CD8-positive, alpha-beta memory T cell (primary cell): ENCODE measurements around the gene ARHGAP8. TPM values are rescaled to one million over a fixed set of nuclear protein-coding genes. Genes with fewer than 3 reads are reported as not detected.
"Not testable (repeated sequence)": the region's sequence is repeated elsewhere in the genome, so short reads cannot be mapped to it uniquely, and the experiment has no call there.

Experiments
- CTCF ChIA-PET: fragments of 350-600 bp; sonication (Branson Sonifier 250); formaldehyde crosslinking; loops from one replicate; lab custom pipeline; 2021; ENCODE audit warnings: antibody characterized with exemption; lab: Charles Lee
- POLR2A ChIA-PET: fragments of 350-600 bp; sonication (Branson Sonifier 250); formaldehyde crosslinking; loops from one replicate; lab custom pipeline; 2021; ENCODE audit warnings: antibody characterized with exemption; lab: Charles Lee
- DNase-seq, 5 donors: peaks; one replicate each; pipeline versions ENCODE4 v3.0.0 to v3.0.0-alpha.2; 2020 to 2022; ENCODE audit warnings: mixed read lengths in 1 of 5
- H3K27ac ChIP-seq: one replicate; pipeline ENCODE4 v1.7.0; 2013; ENCODE audit warnings: low read depth, mild to moderate bottlenecking, low read length, moderate library complexity
- H3K27me3 ChIP-seq: 2 replicates; pipeline ENCODE4 v1.7.0; 2013; ENCODE audit warnings: low read length, mild to moderate bottlenecking; ENCODE audit not compliant: insufficient read depth, poor library complexity, severe bottlenecking
- H3K36me3 ChIP-seq: 2 replicates; pipeline ENCODE4 v1.7.0; 2013; ENCODE audit warnings: mild to moderate bottlenecking, low read length, moderate library complexity; ENCODE audit not compliant: insufficient read depth
- H3K4me1 ChIP-seq: 2 replicates; pipeline ENCODE4 v1.7.0; 2013; ENCODE audit warnings: mild to moderate bottlenecking, low read length, moderate library complexity; ENCODE audit not compliant: insufficient read depth
- H3K4me3 ChIP-seq: 2 replicates; pipeline ENCODE4 v1.7.0; 2013; ENCODE audit warnings: mild to moderate bottlenecking, low read length
- H3K9me3 ChIP-seq: 2 replicates; pipeline ENCODE4 v1.7.0; 2013; ENCODE audit warnings: mild to moderate bottlenecking, low read length
- H3K27ac Mint-ChIP-seq, 8 donors: one replicate each; pipeline ENCODE4 v1.8.0; 2020 to 2021; ENCODE audit warnings: mixed read lengths in 8 of 8, mild to moderate bottlenecking in 6 of 8, inconsistent platforms in 3 of 8, moderate library complexity in 3 of 8
- H3K27me3 Mint-ChIP-seq, 2 donors: one replicate each; pipeline ENCODE4 v1.8.0; 2020 to 2021; ENCODE audit warnings: mixed read lengths in 2 of 2, mild to moderate bottlenecking in 1 of 2, moderate library complexity in 1 of 2
- H3K36me3 Mint-ChIP-seq, 3 donors: one replicate each; pipeline ENCODE4 v1.8.0; 2020 to 2021; ENCODE audit warnings: mixed read lengths in 3 of 3, inconsistent platforms in 1 of 3, mild to moderate bottlenecking in 1 of 3
- H3K4me1 Mint-ChIP-seq, 3 donors: one replicate each; pipeline ENCODE4 v1.8.0; 2020 to 2021; ENCODE audit warnings: mixed read lengths in 3 of 3, inconsistent platforms in 1 of 3, mild to moderate bottlenecking in 1 of 3
- H3K4me3 Mint-ChIP-seq, 7 donors: one replicate each; pipeline ENCODE4 v1.8.0; 2020 to 2021; ENCODE audit warnings: mixed read lengths in 7 of 7, mild to moderate bottlenecking in 6 of 7, moderate library complexity in 4 of 7, inconsistent platforms in 2 of 7
- H3K9me3 Mint-ChIP-seq, 5 donors: one replicate each; pipeline ENCODE4 v1.8.0; 2020 to 2022; ENCODE audit warnings: mixed read lengths in 5 of 5, mild to moderate bottlenecking in 3 of 5, moderate library complexity in 2 of 5, inconsistent platforms in 1 of 5
- polyA plus RNA-seq: library from polyadenylated mRNA; unstranded; fragments of 300-500 nt; fragmentation: Illumina TruSeq; gene quantifications from one replicate; pipeline ENCODE4 v1.2.3, GENCODE V29; 2021
- total RNA-seq, 2 experiments: library from RNA; stranded (reverse); gene quantifications; one replicate each; pipeline ENCODE4 v1.2.3, GENCODE V29; 2021

ARHGAP8 gene
- total and polyA plus RNA-seq, 3 experiments from 2014 or later: 0.42 to 0.49 TPM; not detected in 1

DNA sequence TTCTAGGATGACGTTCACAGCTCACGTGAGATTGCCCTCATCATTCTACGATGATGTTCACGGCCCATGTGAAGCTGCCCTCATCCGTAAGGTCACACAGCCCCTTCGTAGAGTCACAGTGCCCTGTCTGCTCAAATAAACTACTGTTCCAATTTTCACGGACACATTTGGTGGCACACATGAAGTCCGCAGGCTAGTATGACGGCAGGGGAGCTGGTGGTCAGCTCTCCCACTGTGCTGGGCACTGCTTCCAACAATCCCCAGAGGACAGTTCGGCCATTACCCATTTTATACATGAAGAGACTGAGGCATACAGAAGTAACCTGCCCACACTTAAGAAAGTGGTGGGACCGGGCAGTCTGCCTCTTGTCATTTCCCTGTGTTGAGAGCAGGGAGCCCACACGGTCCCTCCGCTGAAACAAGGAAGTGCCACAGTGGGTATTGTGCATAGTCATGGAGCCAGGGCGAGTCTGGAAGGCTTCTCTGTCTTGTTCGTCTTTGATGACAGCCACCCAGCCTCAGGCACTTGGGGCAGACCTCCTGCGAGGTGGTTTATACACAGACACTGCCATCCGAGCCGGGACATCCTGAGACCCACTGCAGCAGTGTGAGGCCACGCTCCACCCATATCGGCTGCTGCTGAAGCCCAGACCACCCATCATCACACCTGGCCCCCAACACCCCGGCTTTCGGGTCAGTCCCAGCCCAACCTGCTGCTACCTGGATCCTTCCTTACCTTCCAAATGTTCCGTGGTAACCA, 143.1 kb downstream of the ARHGAP8 start:
- Mint-ChIP-seq H3K4me1 (no peaks in the 10 kb centered on the region), H3K27me3 (peaks cover 0 to 2% of the 10 kb centered on the region in 2 donors), H3K9me3 (peaks cover 0 to 4% (median 1%) of the 10 kb centered on the region in 5 donors), H3K27ac (no peak overlapping the region), H3K4me3 (no peak overlapping the region), H3K36me3 (no peaks in the 10 kb centered on the region)
- H3K4me3 ChIP-seq: no peak overlapping the region
- no peak for DNase-seq
- no peaks in the 10 kb centered on the region for H3K4me1 ChIP-seq
- POLR2A ChIA-PET: no interaction called here
- H3K36me3 ChIP-seq: no peaks in the 10 kb centered on the region
- H3K27ac ChIP-seq: no peak overlapping the region
- CTCF ChIA-PET: no interaction called here
- no peaks in the 10 kb centered on the region for H3K9me3 ChIP-seq
- H3K27me3 ChIP-seq: no peaks in the 10 kb centered on the region

DNA sequence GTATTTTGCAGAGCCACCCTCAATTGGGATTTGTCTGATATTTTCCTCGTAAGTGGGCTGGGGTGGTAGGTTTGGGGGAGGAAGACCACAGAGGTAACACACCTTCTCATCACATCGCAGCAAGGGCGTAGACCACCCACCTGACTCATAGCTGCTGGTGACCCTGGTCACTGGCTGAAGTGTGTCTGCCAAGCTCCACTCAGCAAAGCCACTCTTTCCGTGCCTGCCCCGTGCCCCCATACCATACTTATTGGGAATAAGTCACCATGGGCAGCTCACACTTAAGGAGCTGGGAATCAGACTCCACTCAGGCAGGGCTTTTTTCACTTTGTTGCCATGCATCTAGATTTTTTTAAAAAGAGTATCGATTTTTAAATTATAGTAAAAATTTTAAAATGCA, 145.9 kb downstream of the ARHGAP8 start:
- peaks cover 9% of the 10 kb centered on the region for H3K9me3 ChIP-seq
- no peak overlapping the region for H3K4me3 Mint-ChIP-seq
- H3K9me3 Mint-ChIP-seq: peaks cover 13 to 23% (median 18%) of the 10 kb centered on the region in 5 donors
- no peak for DNase-seq
- H3K4me1 ChIP-seq: no peaks in the 10 kb centered on the region
- no peaks in the 10 kb centered on the region for H3K36me3 ChIP-seq
- H3K27me3 ChIP-seq: no peaks in the 10 kb centered on the region
- ChIA-PET POLR2A (no interaction called here), CTCF (no interaction called here)
- peaks cover 7 to 12% of the 10 kb centered on the region in 2 donors for H3K27me3 Mint-ChIP-seq
- no peak overlapping the region for H3K4me3 ChIP-seq
- H3K4me1 Mint-ChIP-seq: no peaks in the 10 kb centered on the region
- H3K27ac Mint-ChIP-seq: no peak overlapping the region
- H3K27ac ChIP-seq: no peak overlapping the region
- H3K36me3 Mint-ChIP-seq: no peaks in the 10 kb centered on the region

DNA sequence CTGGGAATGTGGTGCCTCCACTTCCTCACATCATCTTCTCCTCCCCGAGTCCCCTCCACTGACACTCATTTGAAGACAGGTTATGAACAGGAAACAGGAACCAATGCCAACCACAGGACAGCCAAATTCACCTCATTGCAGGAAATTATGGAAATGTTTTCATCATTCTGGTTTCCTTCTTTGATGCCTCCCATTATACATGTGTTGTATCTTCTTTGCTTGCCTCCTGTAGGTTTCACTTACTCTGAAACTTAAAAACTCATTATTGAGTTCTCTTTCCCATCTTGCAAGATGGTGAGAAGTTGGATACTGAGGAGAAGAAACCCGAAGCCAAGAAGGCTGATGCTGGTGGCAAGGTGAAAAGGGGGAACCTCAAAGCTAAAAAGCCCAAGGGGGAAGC, 148.9 kb downstream of the ARHGAP8 start:
- no peaks in the 10 kb centered on the region for H3K27me3 ChIP-seq
- no peaks in the 10 kb centered on the region for H3K36me3 Mint-ChIP-seq
- no peak overlapping the region for H3K27ac ChIP-seq
- peaks cover 17 to 36% of the 10 kb centered on the region in 2 donors for H3K27me3 Mint-ChIP-seq
- H3K36me3 ChIP-seq: no peaks in the 10 kb centered on the region
- POLR2A ChIA-PET: no interaction called here
- no peak overlapping the region for H3K4me3 ChIP-seq
- H3K27ac Mint-ChIP-seq: no peak overlapping the region
- no peaks in the 10 kb centered on the region for H3K4me1 ChIP-seq
- H3K4me1 Mint-ChIP-seq: no peaks in the 10 kb centered on the region
- no peak for DNase-seq
- no peak overlapping the region for H3K4me3 Mint-ChIP-seq
- peaks cover 14 to 23% (median 19%) of the 10 kb centered on the region in 5 donors for H3K9me3 Mint-ChIP-seq
- CTCF ChIA-PET: no interaction called here
- peaks cover 9% of the 10 kb centered on the region for H3K9me3 ChIP-seq

DNA sequence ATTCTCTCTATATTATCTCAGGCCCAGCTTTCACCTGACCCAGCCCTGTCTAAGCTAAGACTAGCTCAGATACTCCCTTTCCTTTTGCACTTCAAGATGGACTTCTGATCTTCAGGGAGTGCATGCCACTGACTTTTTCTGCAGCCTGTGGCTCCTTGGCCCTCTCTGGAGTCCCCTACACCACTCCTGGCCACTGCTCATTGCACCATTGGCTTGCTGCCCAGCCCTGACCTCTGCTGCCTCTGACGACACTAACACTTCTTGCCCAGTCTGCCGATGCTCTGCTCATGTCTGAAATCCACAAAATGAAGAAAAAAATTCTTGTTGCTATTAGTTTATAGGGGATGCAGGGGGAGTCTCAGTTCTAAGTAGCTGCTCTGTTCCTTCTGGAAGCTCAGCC, 150.8 kb downstream of the ARHGAP8 start:
- H3K27me3 ChIP-seq, H3K4me1 ChIP-seq, CTCF ChIA-PET, POLR2A ChIA-PET, DNase-seq, H3K9me3 ChIP-seq, H3K36me3 Mint-ChIP-seq, H3K4me3 ChIP-seq, H3K4me1 Mint-ChIP-seq, H3K27ac ChIP-seq, H3K36me3 ChIP-seq, H3K4me3 Mint-ChIP-seq: not testable (repeated sequence)
- peak overlapping the region in 1 of 8 donors; percentile 66 for H3K27ac Mint-ChIP-seq
- H3K9me3 Mint-ChIP-seq: peaks cover 14 to 23% (median 19%) of the 10 kb centered on the region in 5 donors
- H3K27me3 Mint-ChIP-seq: peaks cover 15 to 48% of the 10 kb centered on the region in 2 donors

DNA sequence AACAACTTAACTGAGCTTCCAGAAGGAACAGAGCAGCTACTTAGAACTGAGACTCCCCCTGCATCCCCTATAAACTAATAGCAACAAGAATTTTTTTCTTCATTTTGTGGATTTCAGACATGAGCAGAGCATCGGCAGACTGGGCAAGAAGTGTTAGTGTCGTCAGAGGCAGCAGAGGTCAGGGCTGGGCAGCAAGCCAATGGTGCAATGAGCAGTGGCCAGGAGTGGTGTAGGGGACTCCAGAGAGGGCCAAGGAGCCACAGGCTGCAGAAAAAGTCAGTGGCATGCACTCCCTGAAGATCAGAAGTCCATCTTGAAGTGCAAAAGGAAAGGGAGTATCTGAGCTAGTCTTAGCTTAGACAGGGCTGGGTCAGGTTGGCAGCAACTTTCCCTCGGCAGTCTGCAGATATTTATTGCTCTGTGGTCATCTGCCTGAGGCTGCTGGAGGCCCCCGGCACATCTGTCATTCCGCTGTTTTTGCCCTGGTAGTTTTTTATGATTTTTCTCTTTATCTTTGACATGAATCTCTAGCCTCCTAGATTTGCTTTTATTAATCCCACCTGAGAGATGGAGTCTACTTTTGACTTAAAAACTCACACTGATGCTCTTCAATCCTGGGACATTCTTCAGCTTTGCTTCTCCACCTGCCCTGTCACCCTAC, 152.2 kb downstream of the ARHGAP8 start:
- H3K36me3 ChIP-seq, CTCF ChIA-PET, H3K27ac Mint-ChIP-seq, H3K9me3 ChIP-seq, H3K27ac ChIP-seq, H3K36me3 Mint-ChIP-seq, DNase-seq, H3K4me1 ChIP-seq, H3K4me1 Mint-ChIP-seq, H3K27me3 ChIP-seq, H3K4me3 Mint-ChIP-seq, H3K4me3 ChIP-seq, POLR2A ChIA-PET: not testable (repeated sequence)
- Mint-ChIP-seq H3K9me3 (peaks cover 14 to 23% (median 20%) of the 10 kb centered on the region in 5 donors), H3K27me3 (peaks cover 15 to 53% of the 10 kb centered on the region in 2 donors)

DNA sequence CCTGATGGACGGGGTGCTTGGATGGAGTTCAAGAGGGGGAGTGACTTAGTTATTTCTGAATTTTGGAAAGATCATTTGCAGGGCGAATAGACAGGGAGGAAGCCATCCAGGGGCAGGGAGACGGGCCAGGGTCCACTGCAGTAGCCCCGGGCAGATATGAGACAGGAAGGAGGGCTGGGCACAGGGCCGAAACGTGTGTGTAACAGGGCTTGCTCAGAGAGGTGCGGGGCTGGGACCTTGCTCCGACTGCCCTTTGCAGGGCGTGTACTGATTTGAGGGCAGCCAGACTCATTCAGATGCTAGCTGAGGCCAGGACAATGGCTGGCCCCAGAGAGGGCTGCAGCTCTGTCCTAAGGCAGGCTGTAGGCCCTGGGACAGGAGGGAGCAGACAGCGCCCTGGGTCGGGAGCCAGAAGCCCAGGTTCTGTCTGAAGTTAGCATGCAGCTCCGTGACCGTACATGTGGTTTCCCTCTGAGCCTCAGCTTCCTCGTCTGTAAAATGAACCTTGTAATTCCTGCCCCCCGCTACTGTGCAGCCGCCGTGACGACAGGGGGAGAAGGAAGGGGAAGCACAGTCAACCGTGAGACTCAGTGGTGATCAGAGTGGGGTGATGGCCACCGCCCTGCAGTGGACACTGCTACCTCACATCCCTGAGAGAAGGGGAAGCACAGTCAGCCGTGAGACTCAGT, 154.0 kb downstream of the ARHGAP8 start:
- Mint-ChIP-seq H3K27ac (peak overlapping the region in 1 of 8 donors; percentile 21), H3K9me3 (peaks cover 16 to 24% (median 21%) of the 10 kb centered on the region in 5 donors)

DNA sequence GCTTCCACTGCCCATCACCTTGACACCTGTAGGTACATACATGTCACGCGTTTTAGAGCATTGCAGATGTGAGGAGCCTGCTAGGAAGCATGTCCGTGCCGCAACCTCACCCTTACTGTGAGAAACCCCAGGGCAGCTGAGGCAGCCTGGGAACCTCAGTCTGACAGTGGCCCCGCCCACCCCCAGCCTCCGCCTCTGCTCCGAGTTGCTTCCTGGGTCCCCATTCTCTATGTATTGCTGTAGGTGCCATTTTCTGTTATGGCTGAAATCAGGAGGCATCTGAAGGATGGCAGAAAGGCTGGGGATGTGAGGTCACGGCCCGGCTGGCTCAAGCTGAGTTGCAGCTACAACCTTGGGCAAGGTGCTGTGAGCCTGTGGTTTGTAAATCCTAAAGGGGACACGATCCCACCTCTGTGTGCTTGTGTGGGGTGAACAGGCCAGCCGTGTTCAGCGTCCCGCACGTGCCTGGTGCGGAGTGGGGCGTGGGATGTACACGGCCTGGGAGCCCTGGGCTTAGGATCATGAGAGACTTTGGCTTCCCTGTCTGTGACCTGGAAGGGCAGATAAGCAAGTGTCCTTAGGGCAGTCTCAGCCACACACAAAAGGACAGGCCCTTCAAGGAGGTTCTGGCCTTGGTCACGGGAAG, 154.7 kb downstream of the ARHGAP8 start:
- Histone ChIP-seq H3K27ac (no peak overlapping the region), H3K36me3 (no peaks in the 10 kb centered on the region), H3K9me3 (no peaks in the 10 kb centered on the region), H3K4me3 (no peak overlapping the region), H3K4me1 (no peaks in the 10 kb centered on the region), H3K27me3 (no peaks in the 10 kb centered on the region)
- H3K9me3 Mint-ChIP-seq: peaks cover 10 to 19% (median 18%) of the 10 kb centered on the region in 5 donors
- no peaks in the 10 kb centered on the region for H3K4me1 Mint-ChIP-seq
- H3K27me3 Mint-ChIP-seq: peaks cover 22 to 64% of the 10 kb centered on the region in 2 donors
- H3K36me3 Mint-ChIP-seq: peaks cover 0 to 2% (median 0%) of the 10 kb centered on the region in 3 donors
- H3K4me3 Mint-ChIP-seq: no peak overlapping the region
- POLR2A ChIA-PET: no interaction called here
- no peak overlapping the region for H3K27ac Mint-ChIP-seq
- CTCF ChIA-PET: no interaction called here
- no peak for DNase-seq

More for the DNA sequence above, 154.0 kb downstream of the ARHGAP8 start:
- Histone ChIP-seq H3K27ac (no peak overlapping the region), H3K4me1 (no peaks in the 10 kb centered on the region), H3K9me3 (peaks cover 2% of the 10 kb centered on the region), H3K4me3 (no peak overlapping the region), H3K27me3 (no peaks in the 10 kb centered on the region), H3K36me3 (no peaks in the 10 kb centered on the region)
- no peak for DNase-seq
- Mint-ChIP-seq H3K4me1 (no peaks in the 10 kb centered on the region), H3K4me3 (no peak overlapping the region), H3K27me3 (peaks cover 20 to 61% of the 10 kb centered on the region in 2 donors), H3K36me3 (no peaks in the 10 kb centered on the region)
- POLR2A ChIA-PET: no interaction called here
- CTCF ChIA-PET: no interaction called here
